Stimulated activated effector memory CD8-positive, alpha-beta T cell treated with anti-CD3 and anti-CD28 coated beads, Interleukin-12 subunit alpha, Interleukin-12 subunit beta, amount 100 ng/mL, for 72 hours (primary cell): ENCODE results near the gene TXNRD1.
A peak's percentile ranks its signal among the peaks of the same experiment; 100 is the strongest.
"Not testable (repeated sequence)": the region's sequence is repeated elsewhere in the genome, so short reads cannot be mapped to it uniquely, and the experiment has no call there.

Source experiments
- ATAC-seq: fragments of 150-1000 bp; cut with Tn5 transposase; 2 replicates; pipeline ENCODE4 v1.10.0; 2021
- DNase-seq, 2 donors: peaks; one replicate each; pipeline ENCODE4 v3.0.0; 2021 to 2022; ENCODE audit warnings: low spot score in 2 of 2
- H3K27ac Mint-ChIP-seq: one replicate; pipeline ENCODE4 v1.8.0; 2022; ENCODE audit warnings: mild to moderate bottlenecking, mixed read lengths
- H3K36me3 Mint-ChIP-seq: one replicate; pipeline ENCODE4 v1.8.0; 2022; ENCODE audit warnings: mild to moderate bottlenecking, mixed read lengths
- H3K4me1 Mint-ChIP-seq: one replicate; pipeline ENCODE4 v1.8.0; 2022; ENCODE audit warnings: mixed read lengths
- H3K4me3 Mint-ChIP-seq: one replicate; pipeline ENCODE4 v1.8.0; 2022; ENCODE audit warnings: mild to moderate bottlenecking, mixed read lengths
- H3K9me3 Mint-ChIP-seq: one replicate; pipeline ENCODE4 v1.8.0; 2022; ENCODE audit warnings: mixed read lengths

The TXNRD1 gene

GRCh38 chr12:104312202-104312601, 96.6 kb downstream of the TXNRD1 start:
- ATAC-seq (no peak), DNase-seq (no peak)
- H3K36me3 Mint-ChIP-seq, result peaks cover 95% of the 10 kb centered on the region
- H3K27ac Mint-ChIP-seq, result no peak overlapping the region
- H3K4me3 Mint-ChIP-seq, result no peak overlapping the region
- peaks cover 18% of the 10 kb centered on the region for H3K4me1 Mint-ChIP-seq
- H3K9me3 Mint-ChIP-seq, result no peaks in the 10 kb centered on the region

GRCh38 chr12:104312654-104313053, 97.1 kb downstream of the TXNRD1 start:
- peaks cover 95% of the 10 kb centered on the region for H3K36me3 Mint-ChIP-seq
- DNase-seq, result no peak
- no peak for ATAC-seq
- H3K4me3 Mint-ChIP-seq, result no peak overlapping the region
- H3K9me3 Mint-ChIP-seq, result no peaks in the 10 kb centered on the region
- H3K27ac Mint-ChIP-seq, result no peak overlapping the region
- peaks cover 14% of the 10 kb centered on the region for H3K4me1 Mint-ChIP-seq

GRCh38 chr12:104313568-104314241, 98.1 kb downstream of the TXNRD1 start:
- Mint-ChIP-seq H3K36me3 (peaks cover 100% of the 10 kb centered on the region), H3K27ac (no peak overlapping the region), H3K9me3 (no peaks in the 10 kb centered on the region), H3K4me1 (peaks cover 13% of the 10 kb centered on the region), H3K4me3 (no peak overlapping the region)
- ATAC-seq, result no peak
- no peak for DNase-seq

GRCh38 chr12:104314242-104314614, 98.6 kb downstream of the TXNRD1 start:
- Mint-ChIP-seq H3K9me3 (no peaks in the 10 kb centered on the region), H3K27ac (no peak overlapping the region), H3K4me1 (peaks cover 13% of the 10 kb centered on the region), H3K36me3 (peaks cover 100% of the 10 kb centered on the region), H3K4me3 (no peak overlapping the region)
- ATAC-seq (no peak), DNase-seq (no peak)

GRCh38 chr12:104315326-104316224, 100.0 kb downstream of the TXNRD1 start:
- no peak for ATAC-seq
- no peaks in the 10 kb centered on the region for H3K9me3 Mint-ChIP-seq
- peaks cover 100% of the 10 kb centered on the region for H3K36me3 Mint-ChIP-seq

DNA sequence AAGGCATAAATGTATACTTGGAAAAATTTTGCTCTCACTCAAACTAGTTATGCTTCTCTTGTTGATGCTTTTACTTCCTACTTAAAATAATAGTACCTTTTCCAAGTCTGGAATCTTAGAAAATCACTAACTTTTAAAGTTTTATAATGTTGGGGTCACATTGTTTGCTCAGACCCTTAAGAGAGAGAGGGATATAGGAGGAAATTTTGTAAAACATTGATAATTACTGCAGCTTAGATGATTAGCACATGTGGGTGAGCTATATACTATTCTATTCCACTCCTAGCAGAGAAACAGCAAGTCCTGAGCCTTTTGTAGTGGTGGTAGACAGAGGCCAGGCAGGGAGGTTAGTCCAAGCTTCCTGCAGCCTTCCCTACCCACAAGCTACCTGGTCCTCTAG, 101.4 kb downstream of the TXNRD1 start:
- Mint-ChIP-seq H3K9me3 (no peaks in the 10 kb centered on the region), H3K36me3 (peaks cover 100% of the 10 kb centered on the region), H3K4me1 (peaks cover 7% of the 10 kb centered on the region), H3K27ac (no peak overlapping the region), H3K4me3 (no peak overlapping the region)
- ATAC-seq, result no peak
- no peak for DNase-seq

More at GRCh38 chr12:104315326-104316224, 100.0 kb downstream of the TXNRD1 start:
- H3K4me1 Mint-ChIP-seq, result peaks cover 7% of the 10 kb centered on the region
- no peak overlapping the region for H3K27ac Mint-ChIP-seq
- H3K4me3 Mint-ChIP-seq, result no peak overlapping the region
- no peak for DNase-seq

DNA sequence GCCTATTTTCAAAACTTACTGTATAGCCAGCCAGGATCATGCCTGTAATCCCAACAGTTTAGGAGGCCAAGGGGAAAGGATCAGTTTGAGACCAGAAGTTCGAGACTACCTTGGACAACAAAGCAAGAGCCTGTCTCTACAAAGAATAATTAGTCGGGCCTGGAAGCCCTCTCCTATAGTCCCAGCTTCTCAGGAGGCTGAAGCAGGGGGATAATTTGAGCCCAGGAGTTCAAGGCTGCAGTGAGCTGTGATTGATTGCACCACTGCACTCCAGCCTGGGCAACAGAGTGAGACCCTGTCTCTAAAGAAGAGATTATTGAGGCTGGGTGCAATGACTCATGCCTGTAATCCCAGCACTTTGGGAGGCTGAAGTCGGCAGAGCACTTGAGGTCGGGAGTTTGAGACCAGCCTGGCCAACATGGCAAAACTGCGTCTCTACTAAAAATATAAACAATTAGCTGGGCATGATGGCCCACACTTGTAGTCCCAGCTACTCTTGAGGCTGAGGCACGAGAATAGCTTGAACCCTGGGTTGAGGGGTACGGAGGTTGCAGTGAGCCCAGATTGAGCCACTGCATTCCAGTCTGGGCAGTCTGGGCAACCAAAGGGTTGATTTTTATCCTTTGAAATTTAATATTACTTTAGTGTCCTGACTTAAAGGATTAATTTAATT, 102.1 kb downstream of the TXNRD1 start:
- Mint-ChIP-seq H3K4me3 (no peak overlapping the region), H3K36me3 (peaks cover 99% of the 10 kb centered on the region), H3K9me3 (no peaks in the 10 kb centered on the region), H3K27ac (no peak overlapping the region), H3K4me1 (peaks cover 7% of the 10 kb centered on the region)
- ATAC-seq, result no peak
- no peak for DNase-seq

- no peak overlapping the region for H3K4me3 Mint-ChIP-seq
- H3K27ac Mint-ChIP-seq, result no peak overlapping the region
- H3K36me3 Mint-ChIP-seq, result peaks cover 91% of the 10 kb centered on the region
- peaks cover under 1% of the 10 kb centered on the region for H3K4me1 Mint-ChIP-seq
- DNase-seq (no peak), ATAC-seq (no peak)
- no peaks in the 10 kb centered on the region for H3K9me3 Mint-ChIP-seq
These were observed 103.4 kb downstream of the TXNRD1 start for GRCh38 chr12:104319028-104319427.

GRCh38 chr12:104319918-104320626, 104.5 kb downstream of the TXNRD1 start:
- no peak for DNase-seq
- no peak for ATAC-seq
- Mint-ChIP-seq H3K4me3 (no peak overlapping the region), H3K9me3 (no peaks in the 10 kb centered on the region), H3K36me3 (peaks cover 91% of the 10 kb centered on the region), H3K27ac (no peak overlapping the region), H3K4me1 (no peaks in the 10 kb centered on the region)

GRCh38 chr12:104320627-104321024, 105.0 kb downstream of the TXNRD1 start:
- Mint-ChIP-seq H3K27ac (peak overlapping the region; percentile 1), H3K4me1 (no peaks in the 10 kb centered on the region), H3K9me3 (no peaks in the 10 kb centered on the region), H3K36me3 (peaks cover 91% of the 10 kb centered on the region), H3K4me3 (no peak overlapping the region)
- no peak for DNase-seq
- ATAC-seq, result no peak

DNA sequence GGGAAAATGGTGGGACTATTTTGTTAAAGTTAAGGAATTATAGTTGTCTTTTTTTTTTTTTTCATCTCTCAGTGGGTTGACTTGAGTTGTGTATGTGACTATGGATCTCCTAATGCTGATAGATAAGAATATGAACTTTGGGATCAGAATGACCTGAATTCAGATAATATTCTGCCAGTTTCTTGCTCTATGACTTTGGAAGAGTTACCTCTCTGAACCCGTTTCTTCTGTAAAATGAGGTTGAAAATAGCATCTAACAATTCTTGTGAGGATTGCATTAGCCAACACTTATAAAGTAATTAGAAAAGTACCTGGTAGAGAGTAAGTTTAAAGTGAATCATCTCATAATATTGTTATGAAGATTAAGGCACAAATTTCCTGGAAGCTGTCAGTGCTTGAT, 106.4 kb downstream of the TXNRD1 start:
- H3K27ac Mint-ChIP-seq, result peak overlapping the region; percentile 1
- H3K4me1 Mint-ChIP-seq, result no peaks in the 10 kb centered on the region
- H3K4me3 Mint-ChIP-seq, result no peak overlapping the region
- no peak for ATAC-seq
- no peak for DNase-seq
- H3K36me3 Mint-ChIP-seq, result peaks cover 91% of the 10 kb centered on the region
- H3K9me3 Mint-ChIP-seq, result no peaks in the 10 kb centered on the region

DNA sequence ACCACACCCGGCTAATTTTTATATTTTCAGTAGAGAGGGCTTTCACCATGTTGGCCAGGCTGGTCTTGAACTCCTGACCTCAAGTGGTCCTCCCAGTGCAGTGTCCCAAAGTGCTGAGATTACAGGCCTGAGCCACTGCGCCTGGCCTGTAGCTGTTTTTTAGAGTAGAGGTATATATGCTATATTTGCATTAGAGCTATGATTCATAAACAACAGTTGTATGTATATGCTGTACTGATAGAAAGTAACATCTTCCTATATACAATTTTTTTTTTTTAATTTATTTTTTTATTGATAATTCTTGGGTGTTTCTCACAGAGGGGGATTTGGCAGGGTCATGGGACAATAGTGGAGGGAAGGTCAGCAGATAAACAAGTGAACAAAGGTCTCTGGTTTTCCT, 107.0 kb downstream of the TXNRD1 start:
- H3K4me1 Mint-ChIP-seq, H3K27ac Mint-ChIP-seq, H3K4me3 Mint-ChIP-seq, DNase-seq, ATAC-seq, H3K9me3 Mint-ChIP-seq: not testable (repeated sequence)
- H3K36me3 Mint-ChIP-seq, result peaks cover 91% of the 10 kb centered on the region

DNA sequence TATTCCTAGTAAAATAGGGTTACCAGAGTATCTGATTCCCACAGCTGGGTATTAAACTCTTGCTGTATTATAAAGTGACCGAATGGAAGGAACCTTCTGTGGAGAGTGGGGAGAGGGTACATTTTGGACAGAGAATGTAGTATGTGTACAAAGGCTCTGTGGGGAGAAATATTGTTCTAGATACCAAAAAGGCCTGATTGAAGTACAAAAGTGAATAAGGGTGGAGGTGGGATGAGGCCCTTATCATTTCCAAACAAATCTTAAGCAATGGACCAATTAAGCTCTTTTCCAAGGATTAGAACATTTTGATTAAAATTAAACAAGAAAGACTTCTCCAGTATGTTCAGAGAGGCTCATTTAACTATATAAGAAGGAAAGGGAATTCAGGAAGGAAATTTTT, 108.3 kb downstream of the TXNRD1 start:
- Mint-ChIP-seq H3K4me1 (no peaks in the 10 kb centered on the region), H3K36me3 (peaks cover 91% of the 10 kb centered on the region), H3K9me3 (no peaks in the 10 kb centered on the region), H3K27ac (no peak overlapping the region), H3K4me3 (no peak overlapping the region)
- DNase-seq (no peak), ATAC-seq (no peak)

DNA sequence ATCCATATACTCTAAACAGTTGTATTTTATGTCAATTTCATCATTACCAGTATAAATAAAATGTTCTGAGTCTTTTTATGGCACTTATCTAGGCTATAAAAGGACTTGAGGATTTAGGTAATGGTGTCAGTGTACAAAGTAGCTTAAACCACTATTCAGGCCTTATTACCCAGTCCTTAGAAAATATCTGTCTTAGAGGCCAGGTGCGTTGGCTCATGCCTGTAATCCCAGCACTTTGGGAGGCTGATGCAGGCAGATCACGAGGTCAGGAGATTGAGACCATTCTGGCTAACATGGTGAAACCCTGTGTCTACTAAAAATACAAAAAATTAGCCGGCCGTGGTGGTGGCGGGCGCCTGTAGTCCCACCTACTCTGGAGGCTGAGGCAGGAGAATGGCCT, 112.7 kb downstream of the TXNRD1 start:
- not testable (repeated sequence) for H3K4me3 Mint-ChIP-seq, ATAC-seq, H3K4me1 Mint-ChIP-seq, H3K27ac Mint-ChIP-seq, H3K9me3 Mint-ChIP-seq, DNase-seq
- peaks cover 98% of the 10 kb centered on the region for H3K36me3 Mint-ChIP-seq

GRCh38 chr12:104328790-104329189, 113.2 kb downstream of the TXNRD1 start:
- Mint-ChIP-seq H3K9me3 (no peaks in the 10 kb centered on the region), H3K27ac (no peak overlapping the region), H3K4me1 (no peaks in the 10 kb centered on the region), H3K36me3 (peaks cover 100% of the 10 kb centered on the region), H3K4me3 (no peak overlapping the region)
- ATAC-seq (no peak), DNase-seq (no peak)
